ENCODE results near the gene ANKMY1.

ANKMY1 gene

DNA sequence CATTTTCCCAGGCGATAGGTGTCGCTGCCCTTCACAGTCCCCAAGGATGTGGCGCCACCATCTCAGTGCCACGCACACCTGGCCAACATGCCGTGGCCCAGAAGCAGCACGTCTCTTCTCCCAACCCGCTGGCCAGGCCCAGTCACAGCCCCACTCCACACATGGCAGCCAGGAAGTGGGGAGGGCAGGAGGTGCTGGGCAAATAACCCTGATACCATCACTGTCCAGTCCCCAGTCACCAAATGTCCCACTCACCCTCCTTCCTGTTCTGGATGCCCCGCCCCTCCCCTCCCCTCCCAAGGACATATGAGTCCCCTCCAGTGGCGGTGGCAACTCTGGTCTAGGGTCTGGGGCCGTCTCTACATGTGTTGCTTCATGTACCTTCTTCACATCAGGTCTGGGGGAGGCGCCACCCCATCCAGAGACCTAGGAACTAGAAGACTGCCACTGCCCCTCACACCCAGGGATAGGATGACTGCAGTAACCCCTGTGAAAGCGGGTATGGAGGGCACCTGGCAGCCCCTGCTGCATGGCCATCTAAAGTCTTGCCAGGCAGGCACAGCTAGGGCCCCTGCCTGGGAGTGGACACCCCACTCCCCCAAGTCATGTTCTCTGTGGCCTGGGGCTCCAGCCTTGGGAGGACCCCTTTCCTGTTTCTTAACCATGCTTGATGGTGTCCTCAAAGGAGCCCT lies 21.4 kb upstream of the ANKMY1 start:
- no peak for DNase-seq

DNA sequence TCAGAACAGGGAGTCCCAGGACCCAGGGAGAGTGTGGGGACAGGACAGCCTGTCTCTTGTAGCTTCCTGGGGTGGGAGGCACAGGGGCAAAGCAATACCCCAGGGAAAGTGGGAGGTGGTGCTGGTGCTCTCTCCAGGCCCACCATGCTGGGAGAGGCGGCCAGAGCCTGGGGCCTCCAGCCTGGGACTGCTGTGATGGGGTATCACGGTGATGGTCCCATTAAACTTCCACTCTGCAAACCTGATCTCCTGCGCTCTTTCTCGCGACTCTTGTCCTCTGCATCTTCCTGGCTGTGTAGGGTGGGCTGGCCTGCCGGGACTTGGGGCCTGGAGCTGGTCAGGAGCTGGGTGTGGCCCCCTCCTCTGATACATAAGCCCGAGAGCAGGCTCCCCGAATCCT lies 20.7 kb upstream of the ANKMY1 start:
- DNase-seq: no peak

DNA sequence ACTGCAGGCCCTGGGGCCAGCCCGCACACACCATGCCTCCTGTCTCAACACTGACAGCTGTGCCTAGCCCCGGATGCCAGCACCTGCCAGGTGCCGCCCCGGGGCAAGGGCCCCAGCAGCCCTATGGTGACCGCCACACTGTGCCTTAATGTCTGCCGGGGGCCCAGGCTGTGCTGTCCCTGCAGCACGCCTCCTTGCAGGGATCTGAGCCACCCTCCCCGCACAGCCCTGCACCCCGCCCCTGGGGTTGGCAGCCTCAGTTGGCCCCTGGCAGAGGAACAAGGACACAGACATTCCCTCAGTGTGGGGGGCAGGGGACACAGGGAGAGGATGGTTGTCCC lies 20.3 kb upstream of the ANKMY1 start:
- DNase-seq: no peak

DNA sequence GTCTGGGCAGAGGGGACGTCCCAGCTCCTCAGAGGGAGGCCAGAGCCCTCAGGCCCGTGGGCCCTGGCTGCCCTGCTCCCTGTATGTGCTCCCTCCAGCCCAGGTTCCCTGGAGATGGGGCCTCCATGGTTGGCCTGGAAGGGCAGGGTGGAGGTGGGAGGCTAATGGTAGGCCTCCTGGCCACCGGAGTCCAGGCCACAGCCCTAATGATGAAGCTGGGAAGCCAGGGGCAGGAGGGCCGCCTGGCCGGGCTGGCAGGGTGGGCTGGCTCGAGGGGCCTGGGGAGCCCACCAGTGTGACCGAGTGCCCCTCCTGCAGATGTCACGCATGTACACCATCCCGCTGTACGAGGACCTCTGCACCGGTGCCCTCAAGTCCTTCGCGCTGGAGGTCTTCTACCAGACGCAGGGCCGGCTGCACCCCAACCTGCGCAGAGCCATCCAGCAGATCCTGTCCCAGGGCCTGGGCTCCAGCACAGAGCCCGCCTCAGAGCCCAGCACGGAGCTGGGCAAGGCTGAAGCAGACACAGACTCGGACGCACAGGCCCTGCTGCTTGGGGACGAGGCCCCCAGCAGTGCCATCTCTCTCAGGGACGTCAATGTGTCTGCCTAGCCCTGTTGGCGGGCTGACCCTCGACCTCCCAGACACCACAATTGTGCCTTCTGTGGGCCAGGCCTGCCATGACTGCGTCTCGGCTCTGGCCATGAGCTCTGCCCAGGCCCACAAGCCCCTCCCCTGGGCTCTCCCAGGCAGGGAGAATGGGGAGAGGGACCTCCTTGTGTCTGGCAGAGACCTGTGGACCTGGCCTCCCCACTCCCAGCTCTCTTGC lies 19.7 kb upstream of the ANKMY1 start:
- DNase-seq: no peak

DNA sequence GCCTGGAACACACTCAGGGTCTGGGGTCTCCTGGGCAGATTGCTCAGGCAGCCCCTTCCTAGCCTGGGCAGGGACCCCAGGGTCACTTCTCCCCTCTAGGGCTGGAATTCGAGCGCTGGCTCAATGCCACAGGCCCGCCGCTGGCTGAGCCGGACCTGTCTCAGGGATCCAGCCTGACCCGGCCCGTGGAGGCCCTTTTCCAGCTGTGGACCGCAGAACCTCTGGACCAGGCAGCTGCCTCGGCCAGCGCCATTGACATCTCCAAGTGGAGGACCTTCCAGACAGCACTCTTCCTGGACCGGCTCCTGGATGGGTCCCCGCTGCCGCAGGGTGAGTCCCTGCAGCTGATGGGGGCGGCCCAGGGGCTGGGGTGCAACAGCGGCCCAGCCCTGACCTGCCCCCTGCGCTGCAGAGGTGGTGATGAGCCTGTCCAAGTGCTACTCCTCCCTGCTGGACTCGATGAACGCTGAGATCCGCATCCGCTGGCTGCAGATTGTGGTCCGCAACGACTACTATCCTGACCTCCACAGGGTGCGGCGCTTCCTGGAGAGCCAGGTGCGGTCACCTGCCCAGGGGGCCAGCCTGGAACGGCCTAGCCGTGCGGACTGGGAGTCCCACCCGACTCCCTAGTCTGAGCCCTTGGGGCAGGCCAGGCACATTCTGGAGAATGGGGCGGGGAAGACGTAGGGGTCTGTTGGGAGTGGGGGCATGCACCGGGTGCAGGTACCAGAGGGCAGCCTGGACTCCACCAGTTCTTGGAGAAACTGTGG lies 18.8 kb upstream of the ANKMY1 start:
- no peak for DNase-seq

DNA sequence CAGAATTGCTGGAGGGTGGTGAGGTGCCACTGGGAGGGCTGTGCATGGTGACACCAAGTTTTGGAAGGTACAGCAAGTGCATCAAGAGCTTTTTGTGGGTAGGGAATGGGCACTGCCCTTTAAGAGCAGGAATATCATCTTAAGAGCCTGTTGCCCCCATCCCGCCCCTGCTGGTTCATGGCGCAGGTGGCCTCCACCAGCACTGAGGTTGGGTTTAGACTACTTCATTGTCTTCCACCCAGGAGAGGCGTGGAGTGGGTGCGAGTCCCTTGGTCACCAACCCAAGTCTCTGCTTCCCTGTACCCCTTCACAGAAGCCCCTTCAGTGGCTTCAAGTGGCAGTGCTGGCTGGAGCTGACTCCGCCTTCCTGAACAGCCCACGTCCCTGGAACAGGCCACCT lies 18.2 kb upstream of the ANKMY1 start:
- DNase-seq: no peak

DNA sequence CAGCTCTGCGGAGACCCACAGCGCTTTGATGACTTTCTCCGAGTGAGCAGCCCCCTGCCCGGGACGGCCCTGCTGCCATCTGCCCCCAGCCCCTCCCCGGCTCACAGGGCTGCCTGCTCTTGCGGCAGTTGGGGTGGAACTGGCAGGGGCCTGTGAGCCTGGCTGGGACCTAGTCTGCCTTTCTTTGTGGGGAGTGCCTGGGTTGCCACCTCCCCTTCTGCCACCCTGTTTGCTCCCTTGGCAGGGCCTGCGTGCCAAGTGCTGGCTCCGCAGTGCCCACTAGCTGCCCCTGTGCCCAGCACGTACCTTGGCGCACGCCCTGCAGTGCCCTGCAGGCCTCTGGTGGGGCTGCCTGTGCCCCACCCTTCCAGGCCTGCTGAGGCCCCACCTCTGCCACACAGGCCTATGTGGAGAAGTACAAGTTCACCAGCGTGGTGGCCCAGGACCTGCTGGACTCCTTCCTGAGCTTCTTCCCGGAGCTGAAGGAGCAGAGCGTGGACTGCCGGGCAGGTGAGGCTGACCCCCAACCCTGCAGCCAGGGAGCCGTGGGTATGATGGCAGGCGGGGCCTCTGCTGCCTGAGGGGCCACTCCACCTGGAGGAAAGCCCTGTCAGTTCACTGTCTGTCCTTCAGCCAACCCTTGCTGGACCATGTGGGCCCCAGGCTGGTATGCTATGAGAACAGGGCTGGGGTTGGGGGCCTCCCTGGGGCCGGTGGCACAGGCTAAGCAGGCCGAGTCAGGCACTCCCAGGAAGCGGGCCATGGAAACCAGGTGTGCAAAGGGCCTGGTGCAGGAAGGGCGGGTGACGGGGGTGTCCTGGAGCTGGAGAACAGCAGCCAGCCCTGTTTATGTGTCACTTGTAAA lies 17.5 kb upstream of the ANKMY1 start:
- DNase-seq: no peak

DNA sequence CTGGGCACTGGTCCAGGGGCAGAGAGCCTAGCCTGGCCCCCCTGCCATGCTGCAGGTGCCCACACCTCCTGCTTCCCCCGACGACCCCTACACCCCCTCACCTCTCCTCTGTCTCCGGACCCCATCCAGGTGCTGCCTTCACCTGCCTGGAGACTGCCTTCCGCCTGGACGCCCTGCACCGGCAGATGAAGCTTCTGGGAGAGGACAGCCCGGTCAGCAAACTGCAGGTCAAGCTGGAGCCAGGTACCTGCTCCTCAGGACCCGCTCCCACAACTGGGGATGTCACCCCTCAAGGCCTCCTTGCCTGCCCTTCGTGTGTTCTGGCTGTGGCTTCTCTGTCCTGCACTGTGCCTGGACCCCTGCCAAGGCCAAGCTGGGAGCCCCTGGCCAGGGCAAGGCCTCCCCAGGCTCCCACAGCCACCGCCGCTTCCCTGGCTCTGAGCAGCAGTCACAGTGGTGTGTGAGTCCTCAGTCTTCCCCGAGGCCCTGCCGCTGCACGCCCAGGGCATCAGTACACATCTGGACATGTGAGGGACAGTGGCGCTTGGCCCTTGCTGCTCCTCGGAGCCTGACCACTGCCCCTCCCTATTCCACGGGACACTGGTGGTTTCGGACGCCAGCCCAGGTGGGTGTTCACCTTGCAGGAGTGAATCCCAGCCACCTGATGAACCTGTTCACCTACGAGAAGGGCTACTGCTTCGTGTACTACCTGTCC lies 16.8 kb upstream of the ANKMY1 start:
- DNase-seq: no peak

DNA sequence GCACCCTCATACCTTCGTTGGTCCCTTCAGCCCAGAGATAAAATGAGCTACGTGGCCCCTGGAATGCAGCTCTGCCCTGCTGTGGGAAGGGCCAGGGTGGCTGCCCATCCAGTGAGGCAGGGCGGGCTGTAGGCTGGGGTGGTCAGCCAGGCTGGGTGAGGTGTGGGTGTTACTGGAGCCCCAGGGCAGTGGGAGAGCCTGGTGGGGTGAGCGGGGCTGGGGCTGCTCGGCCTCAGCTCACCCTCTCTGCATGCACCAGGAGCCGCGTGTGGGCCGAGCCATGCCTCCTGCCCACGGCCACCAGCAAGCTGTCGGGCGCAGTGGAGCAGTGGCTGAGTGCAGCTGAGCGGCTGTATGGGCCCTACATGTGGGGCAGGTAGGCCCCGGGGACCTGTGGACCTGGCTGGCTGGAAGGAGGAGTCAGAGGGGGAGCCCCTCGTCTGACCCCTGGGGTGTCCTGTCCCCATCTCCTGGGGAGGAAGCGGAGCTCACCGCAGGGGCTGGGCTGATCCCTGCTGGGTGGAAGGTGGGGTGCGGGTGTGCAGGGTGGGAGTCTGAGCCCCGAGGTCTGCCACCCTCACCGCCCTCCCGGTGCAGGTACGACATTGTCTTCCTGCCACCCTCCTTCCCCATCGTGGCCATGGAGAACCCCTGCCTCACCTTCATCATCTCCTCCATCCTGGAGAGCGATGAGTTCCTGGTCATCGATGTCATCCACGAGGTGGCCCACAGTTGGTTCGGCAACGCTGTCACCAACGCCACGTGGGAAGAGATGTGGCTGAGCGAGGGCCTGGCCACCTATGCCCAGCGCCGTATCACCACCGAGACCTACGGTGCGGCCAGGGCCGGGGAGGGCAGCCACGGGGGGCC lies 16.0 kb upstream of the ANKMY1 start:
- no peak for DNase-seq

DNA sequence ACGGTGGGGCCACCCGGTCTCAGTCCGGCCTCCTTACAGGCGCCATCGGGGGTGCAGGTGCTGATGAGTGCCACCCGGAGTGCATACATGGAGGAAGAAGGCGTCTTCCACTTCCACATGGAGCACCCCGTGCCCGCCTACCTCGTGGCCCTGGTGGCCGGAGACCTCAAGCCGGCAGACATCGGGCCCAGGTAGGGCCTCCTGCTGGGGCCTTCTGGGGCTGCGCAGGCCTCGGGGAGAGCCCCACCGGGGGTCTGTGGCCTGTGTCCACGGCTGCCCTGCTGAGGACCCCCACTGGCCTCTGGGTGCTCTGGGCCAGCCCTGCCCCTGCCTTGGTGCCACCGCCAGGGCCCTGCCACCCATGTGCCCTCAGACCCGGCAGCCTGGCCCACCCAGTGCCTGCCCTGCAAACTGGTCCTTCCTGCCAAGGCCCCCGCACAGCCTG lies 15.3 kb upstream of the ANKMY1 start:
- no peak for DNase-seq

DNA sequence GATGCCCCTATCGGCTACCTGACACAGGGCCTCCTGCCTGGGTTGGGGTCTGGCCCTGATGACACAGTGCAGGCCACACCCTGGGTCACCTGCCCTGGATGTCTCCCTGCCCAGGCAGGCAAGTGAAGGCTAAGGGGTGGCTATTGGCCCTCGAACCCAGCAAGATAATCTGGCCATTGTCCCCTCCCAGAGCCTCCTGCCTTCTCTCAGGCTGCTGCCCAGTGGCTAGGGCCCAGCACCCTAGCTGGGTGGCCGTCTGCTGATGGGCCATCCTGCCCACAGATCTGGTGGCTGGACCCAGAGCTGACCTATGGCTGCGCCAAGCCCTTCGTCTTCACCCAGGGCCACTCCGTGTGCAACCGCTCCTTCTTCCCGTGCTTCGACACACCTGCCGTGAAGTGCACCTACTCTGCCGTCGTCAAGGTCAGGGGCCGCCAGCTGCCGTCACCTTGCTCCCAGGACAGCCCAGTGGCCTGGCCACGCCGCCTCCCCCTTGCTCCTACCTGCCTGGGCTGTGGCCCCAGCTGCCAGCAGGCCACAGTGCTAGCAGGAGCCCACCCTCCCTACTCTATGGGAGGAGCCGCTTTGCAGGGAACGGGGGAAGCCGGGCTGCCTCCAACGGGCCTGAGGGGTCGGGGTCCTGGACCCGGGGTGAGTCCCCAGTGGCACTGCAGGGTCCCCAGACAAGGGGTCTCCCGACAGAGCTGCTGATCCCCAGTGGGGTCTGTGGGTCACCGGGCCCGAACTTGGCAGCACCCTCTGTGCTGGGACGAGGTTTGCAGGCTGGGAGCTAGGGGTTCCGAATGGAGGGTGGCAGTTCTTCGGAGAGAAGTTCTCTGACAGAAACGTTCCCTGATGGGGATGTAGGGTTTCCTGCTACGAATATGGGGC lies 14.6 kb upstream of the ANKMY1 start:
- DNase-seq: no peak

DNA sequence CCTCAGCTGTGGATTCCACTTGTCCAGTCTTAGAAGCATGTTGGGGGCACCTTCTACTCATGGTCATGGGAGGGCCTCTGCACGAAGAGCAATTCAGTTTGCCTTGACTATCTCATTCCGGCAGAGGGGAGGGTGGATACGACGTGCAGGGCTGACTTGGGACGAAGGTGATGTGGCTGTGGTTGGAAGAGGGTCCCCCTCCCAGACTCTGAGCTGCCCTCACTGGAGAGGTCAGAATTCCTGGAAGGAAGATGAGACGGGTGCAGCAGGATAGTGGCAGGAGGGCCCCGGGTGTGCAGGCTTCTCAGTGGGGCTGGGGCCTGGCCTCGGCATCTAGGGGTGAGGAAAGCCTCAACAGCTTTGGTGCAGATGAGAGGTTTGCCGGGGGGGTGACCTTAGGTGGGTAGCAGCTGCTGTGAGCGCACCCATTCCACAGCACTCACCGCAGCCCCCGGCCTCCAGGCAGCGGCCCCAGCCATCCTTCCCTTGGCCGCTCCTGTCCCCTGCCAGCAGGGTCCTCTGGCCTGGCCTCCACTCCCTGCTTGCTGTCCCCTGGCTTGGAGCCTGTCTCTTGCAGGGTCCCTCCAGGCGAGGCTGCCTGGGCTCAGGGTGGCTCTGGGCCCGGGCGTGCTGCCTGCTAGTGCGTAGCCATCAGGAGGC lies 13.7 kb upstream of the ANKMY1 start:
- DNase-seq: no peak

DNA sequence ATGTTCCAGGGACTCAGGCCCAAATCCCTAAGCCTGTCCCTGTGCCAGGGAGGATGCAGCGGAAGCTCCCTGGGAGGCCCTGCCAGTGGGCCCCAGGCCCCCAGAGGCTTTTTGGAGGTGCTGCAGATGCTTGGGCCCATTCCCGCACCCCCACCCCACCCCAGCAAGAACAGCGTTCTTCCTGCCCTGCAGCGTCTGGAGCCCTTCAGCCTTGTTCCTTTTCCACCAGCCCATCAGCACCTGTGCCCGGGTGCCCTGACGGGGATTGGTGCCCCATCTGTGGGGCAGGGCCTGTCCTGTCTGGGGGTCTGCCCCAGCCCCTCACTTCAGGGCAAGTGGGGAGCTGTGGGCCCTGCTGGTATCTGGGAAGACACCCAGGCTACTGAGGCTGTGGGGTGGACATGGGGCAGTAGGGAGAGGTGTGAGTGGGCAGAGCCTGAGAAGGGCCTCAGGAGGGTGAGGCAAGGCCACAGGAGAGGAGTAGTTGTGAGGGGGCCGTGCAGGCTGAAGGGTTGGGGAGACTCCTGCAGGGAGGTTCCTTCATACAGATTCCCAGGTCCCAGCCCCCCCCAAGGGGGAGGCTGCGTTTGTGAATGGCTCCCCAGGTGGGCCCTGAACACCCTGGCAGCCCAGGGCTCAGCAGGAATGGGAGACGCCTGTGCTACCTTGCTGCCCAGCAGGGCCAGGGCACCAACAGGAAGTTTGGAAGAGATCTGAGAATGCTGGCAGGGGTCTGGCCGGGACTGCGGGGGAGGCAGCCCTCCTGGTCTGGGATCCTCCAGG lies 12.9 kb upstream of the ANKMY1 start:
- DNase-seq: no peak

DNA sequence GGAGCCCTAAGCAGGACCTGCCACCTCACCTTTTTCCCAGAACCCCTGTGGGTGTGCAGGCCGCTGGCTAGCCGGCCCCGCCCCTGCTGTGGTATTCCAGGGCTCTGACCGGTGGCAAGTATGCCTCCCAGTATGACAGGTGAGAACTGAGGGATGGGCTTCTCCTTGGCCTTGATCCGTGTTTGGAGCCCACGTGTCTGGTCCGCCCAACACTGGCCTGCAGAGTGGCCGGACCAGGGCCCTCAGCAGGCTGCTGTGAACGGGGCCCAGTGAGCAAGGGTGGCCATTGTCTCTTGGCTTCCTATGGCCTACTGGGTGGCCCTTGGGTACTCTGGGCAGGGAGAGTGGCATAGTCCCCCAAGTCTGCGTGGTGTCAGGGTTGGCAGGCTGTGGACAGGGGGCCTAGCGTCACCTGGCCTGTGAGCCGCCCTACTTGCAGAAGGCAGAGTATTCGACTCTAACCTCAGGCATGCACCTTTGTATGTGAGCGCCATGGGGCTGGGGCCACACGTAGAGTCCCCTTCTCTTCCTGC lies 12.3 kb upstream of the ANKMY1 start:
- DNase-seq: no peak

DNA sequence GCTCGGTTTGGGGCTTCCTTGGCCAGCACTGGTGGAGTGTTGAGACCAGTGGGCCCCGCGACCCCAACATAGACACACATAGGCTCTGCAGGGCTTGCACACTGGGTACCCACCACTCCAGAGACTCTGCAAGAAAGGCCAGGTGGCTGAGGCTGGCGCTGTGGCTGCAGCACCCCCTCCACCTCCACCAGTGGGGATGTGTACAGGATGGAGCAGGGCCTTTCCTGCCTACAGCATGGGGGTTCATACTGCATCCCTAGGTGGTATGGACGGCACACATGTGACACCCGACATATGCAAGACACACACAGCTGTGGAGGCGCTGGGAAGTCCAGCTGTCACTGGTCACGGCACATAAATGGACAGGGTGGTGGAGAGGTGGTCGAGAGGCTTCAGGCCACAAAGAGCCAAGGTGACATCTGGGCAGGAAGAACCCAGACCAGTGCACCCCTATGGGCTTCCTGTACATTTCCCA lies 11.8 kb upstream of the ANKMY1 start:
- DNase-seq: no peak

DNA sequence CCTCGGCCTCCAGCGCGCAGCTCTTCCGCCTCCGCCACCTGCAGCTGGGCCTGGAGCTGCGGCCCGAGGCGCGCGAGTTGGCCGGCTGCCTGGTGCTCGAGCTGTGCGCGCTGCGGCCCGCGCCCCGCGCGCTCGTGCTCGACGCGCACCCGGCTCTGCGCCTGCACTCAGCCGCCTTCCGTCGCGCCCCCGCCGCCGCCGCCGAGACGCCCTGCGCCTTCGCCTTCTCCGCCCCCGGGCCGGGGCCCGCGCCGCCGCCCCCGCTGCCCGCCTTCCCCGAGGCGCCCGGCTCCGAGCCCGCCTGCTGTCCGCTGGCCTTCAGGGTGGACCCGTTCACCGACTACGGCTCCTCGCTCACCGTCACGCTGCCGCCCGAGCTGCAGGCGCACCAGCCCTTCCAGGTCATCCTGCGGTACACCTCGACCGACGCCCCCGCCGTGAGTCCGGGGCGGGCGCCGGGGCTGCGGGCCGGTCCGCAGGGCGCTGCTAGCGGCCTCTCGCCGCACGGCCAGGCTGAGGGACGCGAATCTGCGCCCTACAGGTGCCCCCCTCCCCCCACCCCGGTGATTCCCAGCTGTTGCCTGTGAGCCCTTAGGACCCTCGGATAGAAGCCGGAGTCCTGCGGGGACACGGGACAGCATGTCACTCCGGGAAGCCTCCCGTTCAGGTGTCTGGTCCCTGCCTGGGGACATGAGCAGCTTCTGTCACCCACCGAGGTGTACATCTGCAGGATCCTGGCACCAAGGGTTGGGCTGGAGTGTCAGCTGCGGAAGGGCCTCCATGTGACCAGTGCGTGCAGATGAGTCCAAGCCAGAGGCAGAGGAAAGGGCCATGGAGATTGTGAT lies 11.1 kb upstream of the ANKMY1 start:
- peak; percentile 63 for DNase-seq

All from NCI-H2029 (cell line).